IMR-90 (cell line): ENCODE results near the gene LRG1. TPM values are rescaled to one million over a fixed set of nuclear protein-coding genes. Genes with fewer than 3 reads are reported as not detected.

Source experiments
- ATAC-seq: fragments of 200-7000 bp; cut with Tn5 transposase; 2 replicates; pipeline ENCODE4 v1.9.1; 2020; ENCODE audit warnings: low read depth, mild to moderate bottlenecking, moderate library complexity
- BruUV-seq: library from RNA; stranded (reverse); fragments of 400-500 nt; replicated peaks from 2 replicates; lab custom pipeline; 2021; lab: Mats Ljungman, UMichigan
- CTCF ChIA-PET: fragments of 300-600 bp; formaldehyde crosslinking; extraction: SDS; loops from one replicate; lab custom pipeline; 2021; ENCODE audit warnings: antibody characterized with exemption; lab: Yijun Ruan, JAX
- POLR2A ChIA-PET: fragments of 300-600 bp; sonication (Branson Sonifier 250); formaldehyde crosslinking; loops from one replicate; lab custom pipeline; 2022; ENCODE audit warnings: antibody characterized with exemption; ENCODE audit not compliant: unreplicated experiment; lab: Charles Lee
- DNase-seq: peaks from one replicate; pipeline ENCODE4 v3.0.0; 2013
- H2AFZ ChIP-seq: replicated peaks from 2 replicates; pipeline ENCODE3; 2013; ENCODE audit warnings: low read length, mild to moderate bottlenecking; ENCODE audit not compliant: poor library complexity
- H2AK5ac ChIP-seq: 2 replicates; pipeline ENCODE4 v1.6.1; 2013; ENCODE audit warnings: low read depth, low read length, inconsistent platforms
- H2AK9ac ChIP-seq: replicated peaks from 2 replicates; pipeline ENCODE3; 2013; ENCODE audit warnings: mild to moderate bottlenecking, low read depth, low read length, moderate library complexity; ENCODE audit not compliant: poor library complexity
- H2BK120ac ChIP-seq: 2 replicates; pipeline ENCODE4 v1.6.1; 2013; ENCODE audit warnings: low read depth, low read length, inconsistent platforms
- H2BK15ac ChIP-seq: 3 replicates; pipeline ENCODE4 v1.6.1; 2013; ENCODE audit warnings: low read depth, low read length, inconsistent platforms
- H2BK20ac ChIP-seq: 2 replicates; pipeline ENCODE4 v1.6.1; 2013; ENCODE audit warnings: low read depth, mild to moderate bottlenecking, inconsistent platforms, low read length, moderate library complexity
- H2BK5ac ChIP-seq: 2 replicates; pipeline ENCODE4 v1.6.1; 2013; ENCODE audit warnings: mild to moderate bottlenecking, low read depth, low read length, inconsistent platforms; ENCODE audit not compliant: poor library complexity, severe bottlenecking
- H3K14ac ChIP-seq: replicated peaks from 2 replicates; pipeline ENCODE4 v1.6.1; 2013; ENCODE audit warnings: low read depth, low read length, inconsistent platforms
- H3K18ac ChIP-seq: 2 replicates; pipeline ENCODE4 v1.6.1; 2013; ENCODE audit warnings: low read depth, low read length, control low read depth
- H3K23ac ChIP-seq: 2 replicates; pipeline ENCODE4 v1.6.1; 2013; ENCODE audit warnings: low read depth, low read length, inconsistent platforms
- H3K27ac ChIP-seq: 2 replicates; pipeline ENCODE4 v1.5.1; 2013; ENCODE audit warnings: mild to moderate bottlenecking, control low read depth, low read length; ENCODE audit not compliant: insufficient read depth
- H3K27me3 ChIP-seq: 2 replicates; pipeline ENCODE4 v1.6.1; 2013; ENCODE audit warnings: low read length; ENCODE audit not compliant: control insufficient read depth, insufficient read depth
- H3K36me3 ChIP-seq: 2 replicates; pipeline ENCODE4 v1.6.1; 2013; ENCODE audit warnings: low read length, mixed read lengths; ENCODE audit not compliant: control insufficient read depth, insufficient read depth
- H3K4ac ChIP-seq: 2 replicates; pipeline ENCODE4 v1.6.1; 2013; ENCODE audit warnings: low read depth, low read length, inconsistent platforms
- H3K4me1 ChIP-seq: 2 replicates; pipeline ENCODE4 v1.6.1; 2013; ENCODE audit warnings: low read length, mixed read lengths; ENCODE audit not compliant: control insufficient read depth, insufficient read depth
- H3K4me2 ChIP-seq: 2 replicates; pipeline ENCODE4 v1.6.1; 2013; ENCODE audit warnings: low read depth, mild to moderate bottlenecking, control low read depth, low read length, moderate library complexity
- H3K4me3 ChIP-seq: 2 replicates; pipeline ENCODE4 v1.5.1; 2013; ENCODE audit warnings: low read depth, mild to moderate bottlenecking, control low read depth, low read length, moderate library complexity; ENCODE audit not compliant: insufficient read depth
- H3K56ac ChIP-seq: 2 replicates; pipeline ENCODE4 v1.6.1; 2013; ENCODE audit warnings: low read length, inconsistent platforms; ENCODE audit not compliant: insufficient read depth; ENCODE audit errors: extremely low read depth
- H3K79me1 ChIP-seq, 2 experiments: 2 replicates each; pipeline ENCODE4 v1.6.1; 2013; ENCODE audit warnings: low read length in 2 of 2, inconsistent platforms in 1 of 2, low read depth in 1 of 2
- H3K9ac ChIP-seq: 2 replicates; pipeline ENCODE4 v1.6.1; 2013; ENCODE audit warnings: low read depth, low read length, control low read depth
- H3K9me1 ChIP-seq: 2 replicates; pipeline ENCODE4 v1.6.1; 2013; ENCODE audit warnings: low read length, inconsistent platforms; ENCODE audit not compliant: insufficient read depth
- H3K9me3 ChIP-seq: 2 replicates; pipeline ENCODE4 v1.6.1; 2013; ENCODE audit warnings: low read length; ENCODE audit not compliant: control insufficient read depth, insufficient read depth
- H4K20me1 ChIP-seq: 2 replicates; pipeline ENCODE4 v1.6.1; 2013; ENCODE audit warnings: low read length, inconsistent platforms; ENCODE audit not compliant: insufficient read depth
- H4K5ac ChIP-seq: 2 replicates; pipeline ENCODE4 v1.6.1; 2013; ENCODE audit warnings: mild to moderate bottlenecking, low read depth, low read length, control low read depth
- H4K8ac ChIP-seq, 2 experiments: 2 replicates each; pipeline ENCODE4 v1.6.1; 2013; ENCODE audit warnings: low read depth in 2 of 2, low read length in 2 of 2, control low read depth in 1 of 2, inconsistent platforms in 1 of 2
- H4K91ac ChIP-seq: 2 replicates; pipeline ENCODE4 v1.6.1; 2013; ENCODE audit warnings: low read depth, low read length, inconsistent platforms; ENCODE audit not compliant: insufficient read depth
- CEBPB ChIP-seq: IDR thresholded peaks from 2 replicates; pipeline ENCODE4 v1.6.1; 2012; ENCODE audit warnings: low read depth, low read length, improper control_type of control experiment
- RAD21 ChIP-seq: IDR thresholded peaks from 2 replicates; pipeline ENCODE4 v1.6.1; 2012; ENCODE audit warnings: low read length, improper control_type of control experiment
- WGBS, 2 experiments: methylation state at CpG; one replicate each; pipeline versions ENCODE4 v1.1.5 to v1.1.7; 2013; ENCODE audit warnings: missing lambda C conversion rate in 2 of 2; ENCODE audit not compliant: insufficient read length in 1 of 2; ENCODE audit errors: extremely low coverage in 2 of 2; 5-methylcytosine and 5-hydroxymethylcytosine counted together
- dilution Hi-C: fragments of 300-500 bp; cut with HindIII; formaldehyde crosslinking; loops from one replicate; pipeline ENCODE4 v1.14.3; 2018; ENCODE audit warnings: low sequenced_read_pairs; ENCODE audit not compliant: unreplicated experiment
- in situ Hi-C: fragments of 300-500 bp; cut with MboI; formaldehyde crosslinking; loops from 3 replicates; pipeline ENCODE4 v1.14.3; 2019; ENCODE audit warnings: low sequenced_read_pairs, inconsistent platforms, mixed read lengths
- intact Hi-C: fragments of 100-400 bp; cut with micrococcal nuclease; formaldehyde crosslinking; loops from 2 replicates; pipeline ENCODE4 v1.10.0; 2022
- polyA plus RNA-seq, 3 experiments: library from polyadenylated mRNA; depleted of rRNA; stranded (reverse); fragments of >200 nt; gene quantifications; 2 replicates each; pipeline ENCODE4 v1.2.3, GENCODE V29; 2012; ENCODE audit warnings: low replicate concordance in 1 of 3
- total RNA-seq: library from RNA; depleted of rRNA; stranded (reverse); fragments of >200 nt; gene quantifications from 2 replicates; pipeline ENCODE4 v1.2.3, GENCODE V29; 2012

The LRG1 gene
- total and polyA plus RNA-seq, 2 of the 4 experiments (the other 2 are of a cell fraction) = not detected

GRCh38 chr19:4588291-4588761, 48.5 kb upstream of the LRG1 start:
- H3K9ac ChIP-seq = no peak overlapping the region
- in situ Hi-C loops = no loop called here
- no peaks in the 10 kb centered on the region for H3K9me1 ChIP-seq
- H2BK20ac ChIP-seq = no peak overlapping the region
- intact Hi-C loops = no loop called here
- H3K14ac ChIP-seq = no peak overlapping the region
- H4K91ac ChIP-seq = no peak overlapping the region
- ATAC-seq (no peak), DNase-seq (peak; percentile 21)
- ChIA-PET CTCF (interaction anchor here (0.6 to 0.7 kb wide), 2 partner anchors 188 to 1043 kb away, joined by 7 to 10 read pairs; partner anchors contain the start of gene SH3GL1), POLR2A (no interaction called here)
- H4K20me1 ChIP-seq = no peaks in the 10 kb centered on the region; the same call in 1 of the 2 replicates
- no peak overlapping the region for H3K4me2 ChIP-seq
- peaks cover 3% of the 10 kb centered on the region; the same call in 1 of the 2 replicates for H3K4me1 ChIP-seq
- no peak overlapping the region for H2AFZ ChIP-seq
- TF ChIP-seq RAD21 = no peak
- peak; percentile 26; the same call in 1 of the 2 replicates for TF ChIP-seq CEBPB
- H4K5ac ChIP-seq = no peak overlapping the region
- no TSS peak for BruUV-seq
- no peak overlapping the region for H2AK5ac ChIP-seq
- H2BK120ac ChIP-seq = no peak overlapping the region
- H2BK5ac ChIP-seq = no peak overlapping the region
- H3K4me3 ChIP-seq = no peak overlapping the region
- peaks cover 47% of the 10 kb centered on the region for H3K27me3 ChIP-seq
- 0 out of 2 replicates have a peak overlapping the region, but pooled peaks have one; percentile 12 for H3K23ac ChIP-seq
- no peaks in the 10 kb centered on the region for H3K36me3 ChIP-seq
- H4K8ac ChIP-seq = no peak overlapping the region
- dilution Hi-C loops = no loop called here
- no peak overlapping the region for H3K18ac ChIP-seq
- H3K27ac ChIP-seq = no peak overlapping the region
- H3K56ac ChIP-seq = no peak overlapping the region
- WGBS, 2 experiments = 7% methylated on average over 4 of the region's 9 CpGs; no CpG with 5 or more reads in 1 of the 2 experiments
- H2AK9ac ChIP-seq = no peak overlapping the region
- no peak overlapping the region for H3K4ac ChIP-seq
- no peak overlapping the region for H2BK15ac ChIP-seq
- H3K9me3 ChIP-seq = no peaks in the 10 kb centered on the region
- H3K79me1 ChIP-seq = no peaks in the 10 kb centered on the region
